Measurements from ENCODE around the gene OR2B2. TPM values are rescaled to one million over a fixed set of nuclear protein-coding genes. Genes with fewer than 3 reads are reported as not detected.
A peak's percentile ranks its signal among the peaks of the same experiment; 100 is the strongest.

Gene OR2B2
- polyA plus RNA-seq, 1 experiment = not detected

- TF ChIP-seq, protein P1, sequence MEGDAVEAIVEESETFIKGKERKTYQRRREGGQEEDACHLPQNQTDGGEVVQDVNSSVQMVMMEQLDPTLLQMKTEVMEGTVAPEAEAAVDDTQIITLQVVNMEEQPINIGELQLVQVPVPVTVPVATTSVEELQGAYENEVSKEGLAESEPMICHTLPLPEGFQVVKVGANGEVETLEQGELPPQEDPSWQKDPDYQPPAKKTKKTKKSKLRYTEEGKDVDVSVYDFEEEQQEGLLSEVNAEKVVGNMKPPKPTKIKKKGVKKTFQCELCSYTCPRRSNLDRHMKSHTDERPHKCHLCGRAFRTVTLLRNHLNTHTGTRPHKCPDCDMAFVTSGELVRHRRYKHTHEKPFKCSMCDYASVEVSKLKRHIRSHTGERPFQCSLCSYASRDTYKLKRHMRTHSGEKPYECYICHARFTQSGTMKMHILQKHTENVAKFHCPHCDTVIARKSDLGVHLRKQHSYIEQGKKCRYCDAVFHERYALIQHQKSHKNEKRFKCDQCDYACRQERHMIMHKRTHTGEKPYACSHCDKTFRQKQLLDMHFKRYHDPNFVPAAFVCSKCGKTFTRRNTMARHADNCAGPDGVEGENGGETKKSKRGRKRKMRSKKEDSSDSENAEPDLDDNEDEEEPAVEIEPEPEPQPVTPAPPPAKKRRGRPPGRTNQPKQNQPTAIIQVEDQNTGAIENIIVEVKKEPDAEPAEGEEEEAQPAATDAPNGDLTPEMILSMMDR (IDR thresholded peaks at IDR 0.05; ENCODE audit: insufficient read depth, low read depth, low read length) = no peak
- no peak for DNase-seq (ENCODE audit: low read depth)
- Histone ChIP-seq H3K36me3 (ENCODE audit: control insufficient read depth, insufficient read depth, low read length) (no peaks in the 10 kb centered on the region), H3K27me3 (ENCODE audit: control insufficient read depth, insufficient read depth, low read length) (no peaks in the 10 kb centered on the region), H3K4me3 (ENCODE audit: low read depth, low read length) (no peak overlapping the region)
- POLR2A ChIA-PET = interaction anchor here (0.9 kb wide), 1 partner anchor 10 kb away, joined by 3 read pairs; a partner anchor contains a TSS
- CTCF ChIA-PET = no interaction called here
These were observed 29.6 kb downstream of the OR2B2 start for GRCh38 chr6:27882624-27883023.

- Histone ChIP-seq H3K4me3 (ENCODE audit: low read depth, low read length) (no peak overlapping the region), H3K36me3 (ENCODE audit: control insufficient read depth, insufficient read depth, low read length) (no peaks in the 10 kb centered on the region), H3K27me3 (ENCODE audit: control insufficient read depth, insufficient read depth, low read length) (no peaks in the 10 kb centered on the region)
- ChIA-PET POLR2A (no interaction called here), CTCF (no interaction called here)
- TF ChIP-seq, protein P1 (IDR thresholded peaks at IDR 0.05; ENCODE audit: insufficient read depth, low read depth, low read length) = no peak
- no peak for DNase-seq (ENCODE audit: low read depth)
These were observed 32.4 kb downstream of the OR2B2 start for GRCh38 chr6:27879837-27880236.

- ChIA-PET CTCF (interaction anchor here (0.9 to 1.7 kb wide), 3 partner anchors 17 to 21 kb away, joined by 4 to 8 read pairs (median 5); a partner anchor contains a TSS), POLR2A (interaction anchor here (1.6 to 3.5 kb wide), 2 partner anchors 16 to 19 kb away, joined by 7 to 28 read pairs; a partner anchor contains a TSS)
- TF ChIP-seq, protein P1 (IDR thresholded peaks at IDR 0.05; ENCODE audit: insufficient read depth, low read depth, low read length) = no peak
- Histone ChIP-seq H3K36me3 (ENCODE audit: control insufficient read depth, insufficient read depth, low read length) (no peaks in the 10 kb centered on the region), H3K4me3 (ENCODE audit: low read depth, low read length) (peak overlapping the region; percentile 50), H3K27me3 (ENCODE audit: control insufficient read depth, insufficient read depth, low read length) (no peaks in the 10 kb centered on the region)
- no peak for DNase-seq (ENCODE audit: low read depth)
These were observed 38.2 kb downstream of the OR2B2 start for GRCh38 chr6:27874016-27874415.

DNA sequence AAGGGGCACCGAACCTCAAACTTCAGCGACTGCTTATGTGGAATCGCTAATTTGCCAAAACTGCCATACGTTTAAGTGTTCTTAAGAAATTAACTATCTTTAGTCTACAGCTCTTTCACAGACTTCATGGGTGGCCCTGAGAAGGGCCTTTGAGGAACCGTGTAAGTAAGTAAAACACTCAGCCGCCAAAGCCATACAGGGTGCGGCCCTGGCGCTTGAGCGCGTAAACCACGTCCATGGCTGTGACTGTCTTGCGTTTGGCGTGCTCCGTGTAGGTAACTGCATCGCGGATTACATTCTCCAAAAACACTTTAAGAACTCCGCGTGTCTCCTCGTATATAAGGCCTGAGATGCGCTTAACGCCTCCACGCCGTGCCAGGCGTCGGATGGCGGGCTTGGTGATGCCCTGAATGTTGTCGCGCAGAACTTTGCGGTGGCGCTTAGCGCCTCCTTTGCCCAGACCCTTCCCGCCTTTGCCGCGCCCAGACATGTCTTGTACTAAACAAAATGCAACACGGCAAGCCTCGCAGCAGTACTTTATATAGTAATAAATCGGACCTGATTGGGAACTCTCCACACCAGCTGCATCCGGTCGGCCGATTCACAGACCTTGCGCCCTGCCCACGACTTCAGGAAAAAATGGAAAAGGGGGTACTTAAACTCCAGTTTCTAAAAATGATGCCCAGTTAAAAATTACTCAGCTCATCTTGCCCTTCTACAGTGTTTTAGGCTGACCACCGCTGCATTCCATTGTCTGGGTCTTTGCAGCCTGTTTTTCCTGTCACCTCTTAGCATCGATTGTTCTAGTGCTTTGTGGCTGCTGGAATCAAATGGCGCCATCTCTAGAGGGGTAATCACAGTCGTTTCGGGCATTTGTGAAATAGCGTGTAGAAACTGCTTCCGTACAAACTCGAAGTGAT lies 38.9 kb downstream of the OR2B2 start:
- POLR2A ChIA-PET = interaction anchor here (1.5 to 4.1 kb wide), 5 partner anchors 17 to 726 kb away, joined by 3 to 28 read pairs (median 7); a partner anchor contains a TSS
- Histone ChIP-seq H3K27me3 (ENCODE audit: control insufficient read depth, insufficient read depth, low read length) (no peaks in the 10 kb centered on the region), H3K36me3 (ENCODE audit: control insufficient read depth, insufficient read depth, low read length) (no peaks in the 10 kb centered on the region), H3K4me3 (ENCODE audit: low read depth, low read length) (peak overlapping the region; percentile 50)
- no peak for DNase-seq (ENCODE audit: low read depth)
- CTCF ChIA-PET = interaction anchor here (0.9 to 1.7 kb wide), 5 partner anchors 17 to 22 kb away, joined by 3 to 9 read pairs (median 5); a partner anchor contains a TSS
- TF ChIP-seq, protein P1 (IDR thresholded peaks at IDR 0.05; ENCODE audit: insufficient read depth, low read depth, low read length) = no peak

- DNase-seq (ENCODE audit: low read depth) = no peak
- POLR2A ChIA-PET = interaction anchor here (0.6 to 4.1 kb wide), 9 partner anchors 9 to 1749 kb away, joined by 3 to 28 read pairs (median 6); a partner anchor contains a TSS
- Histone ChIP-seq H3K4me3 (ENCODE audit: low read depth, low read length) (peak overlapping the region; percentile 50), H3K36me3 (ENCODE audit: control insufficient read depth, insufficient read depth, low read length) (no peaks in the 10 kb centered on the region), H3K27me3 (ENCODE audit: control insufficient read depth, insufficient read depth, low read length) (no peaks in the 10 kb centered on the region)
- CTCF ChIA-PET = interaction anchor here (1.0 to 2.3 kb wide), 4 partner anchors 18 to 37 kb away, joined by 3 to 10 read pairs (median 6); a partner anchor contains a TSS
- TF ChIP-seq, protein P1 (IDR thresholded peaks at IDR 0.05; ENCODE audit: insufficient read depth, low read depth, low read length) = no peak
These were observed 39.6 kb downstream of the OR2B2 start for GRCh38 chr6:27872642-27873020.

Measured in BJ (cell line).